Measurements from ENCODE around the gene AKR1C8.
"Not testable (repeated sequence)": the region's sequence is repeated elsewhere in the genome, so short reads cannot be mapped to it uniquely, and the experiment has no call there.

AKR1C8 gene

DNA sequence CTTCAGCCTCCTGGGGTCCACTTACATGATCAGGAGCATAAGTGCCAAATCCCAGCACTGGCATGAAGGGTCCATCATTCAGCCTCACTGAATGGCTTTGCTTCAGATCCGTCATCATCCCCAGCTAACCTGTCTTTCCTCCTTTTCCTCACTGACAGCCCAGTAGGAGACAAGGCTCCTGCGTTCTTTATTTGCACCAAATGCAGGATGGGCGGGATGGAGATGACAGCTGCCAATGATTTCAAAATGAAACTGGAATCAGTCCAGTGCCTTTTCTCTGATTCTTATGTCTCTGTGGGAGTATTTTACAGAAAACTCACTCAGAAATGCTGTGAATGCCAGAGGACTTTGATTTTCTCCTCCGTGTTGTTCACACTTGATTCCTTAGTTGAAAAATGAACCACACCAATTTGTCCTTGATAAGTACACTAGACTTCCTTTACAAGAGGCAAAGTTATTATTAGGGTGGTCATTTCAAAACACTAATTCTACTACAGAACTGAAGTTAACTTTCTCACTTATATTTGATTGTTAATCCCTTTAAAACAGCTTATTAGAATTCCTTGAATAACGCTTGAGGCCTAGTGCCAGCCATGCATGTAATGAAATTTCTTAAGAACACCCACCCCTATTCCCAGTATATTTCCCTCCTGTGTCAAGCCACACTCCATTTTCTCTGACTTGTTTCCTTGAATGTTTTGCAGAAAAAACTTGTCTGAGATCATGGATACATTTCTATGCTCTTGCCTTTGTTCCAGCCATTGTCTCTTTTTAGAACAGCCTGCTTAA is at the start of gene AKR1C8:
Gene AKR1C8, minus strand, starts transcription at position 164 of the 789 bp plus-strand sequence. Its CDS starts 46 bp downstream, at position 118.
- DNase-seq, result no peak

DNA sequence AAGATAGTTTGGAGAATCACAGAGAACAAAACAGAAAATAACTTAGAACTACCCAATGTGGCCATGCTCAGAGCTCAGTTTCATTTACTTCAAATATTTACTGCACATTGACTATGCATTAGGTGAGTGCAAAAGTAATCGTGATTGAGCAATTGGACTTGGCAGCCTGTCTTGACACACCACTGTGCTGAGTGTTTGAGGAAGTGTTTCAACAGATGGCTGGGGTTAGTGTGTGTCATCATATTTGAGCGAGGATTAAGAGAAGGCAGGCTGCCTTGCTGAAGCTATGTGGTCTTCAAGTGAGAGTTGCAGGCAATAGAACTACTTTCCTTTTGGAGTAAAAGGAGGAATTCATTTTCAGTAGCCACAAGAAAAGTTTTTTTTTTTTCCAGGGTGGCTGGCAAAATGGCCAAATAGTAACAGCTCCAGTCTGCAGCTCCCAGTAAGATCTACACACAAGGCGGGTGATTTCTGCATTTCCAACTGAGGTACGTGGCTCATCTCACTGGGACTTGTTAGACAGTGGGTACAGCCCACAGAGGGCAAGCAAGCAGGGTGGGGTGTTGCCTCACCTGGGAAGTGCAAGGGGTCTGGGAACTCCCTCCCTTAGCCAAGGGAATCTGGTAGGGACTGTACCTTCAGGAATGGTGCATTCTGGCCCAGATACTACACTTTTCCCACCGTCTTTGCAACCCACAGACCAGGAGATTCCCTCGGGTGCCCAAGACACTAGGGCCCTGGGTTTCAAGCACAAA is 49.3 kb upstream of the AKR1C8 start:
- no peak for DNase-seq

DNA sequence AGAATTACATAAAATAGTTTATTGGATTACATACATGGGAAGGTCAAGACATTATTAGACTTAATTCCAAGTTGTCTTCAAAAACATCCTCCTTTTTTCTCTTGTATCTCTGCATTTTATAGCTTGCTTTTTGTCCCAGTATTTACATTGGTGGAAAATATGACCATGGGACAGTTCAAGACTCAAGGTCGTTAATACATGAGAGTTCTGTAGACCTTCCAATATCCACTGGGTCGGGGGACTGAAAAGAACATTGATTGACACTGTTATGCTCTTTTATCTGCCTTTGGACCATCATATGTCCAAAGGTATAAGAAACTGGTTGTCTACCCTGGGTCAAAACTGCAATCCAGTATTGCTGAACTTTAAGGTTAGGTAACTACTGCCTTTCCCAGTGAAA is 48.4 kb upstream of the AKR1C8 start:
- DNase-seq, result no peak

DNA sequence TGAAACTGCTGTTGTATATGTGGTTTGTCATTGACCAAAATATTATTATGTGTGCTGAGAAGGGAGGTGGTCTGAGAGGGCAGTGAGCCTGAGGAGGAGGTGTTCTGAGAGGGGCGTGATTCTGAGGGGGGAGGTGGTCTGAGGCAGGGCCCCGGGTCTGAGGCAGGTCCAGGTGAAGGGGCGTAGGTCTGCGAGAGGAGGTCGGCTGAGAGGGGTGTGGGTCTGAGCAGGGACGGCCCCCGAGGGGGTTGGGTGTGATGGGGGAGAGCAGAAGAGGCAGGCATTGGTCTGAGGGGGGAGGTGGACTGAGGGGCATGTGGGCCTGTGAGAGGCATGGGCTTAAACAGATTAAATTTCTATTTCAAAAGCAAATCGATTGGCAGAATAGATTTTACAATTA is 44.1 kb upstream of the AKR1C8 start:
- DNase-seq, result no peak

DNA sequence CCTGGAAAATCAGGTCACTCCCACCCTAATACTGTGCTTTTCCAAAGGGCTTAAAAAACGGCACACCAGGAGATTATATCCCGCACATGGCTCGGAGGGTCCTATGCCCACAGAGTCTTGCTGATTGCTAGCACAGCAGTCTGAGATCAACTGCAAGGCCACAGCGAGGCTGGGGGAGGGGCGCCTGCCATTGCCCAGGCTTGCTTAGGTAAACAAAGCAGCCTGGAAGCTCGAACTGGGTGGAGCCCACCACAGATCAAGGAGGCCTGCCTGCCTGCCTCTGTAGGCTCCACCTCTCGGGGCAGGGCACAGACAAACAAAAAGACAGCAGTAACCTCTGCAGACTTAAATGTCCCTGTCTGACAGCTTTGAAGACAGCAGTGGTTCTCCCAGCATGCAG is 38.0 kb upstream of the AKR1C8 start:
- DNase-seq, result not testable (repeated sequence)

DNA sequence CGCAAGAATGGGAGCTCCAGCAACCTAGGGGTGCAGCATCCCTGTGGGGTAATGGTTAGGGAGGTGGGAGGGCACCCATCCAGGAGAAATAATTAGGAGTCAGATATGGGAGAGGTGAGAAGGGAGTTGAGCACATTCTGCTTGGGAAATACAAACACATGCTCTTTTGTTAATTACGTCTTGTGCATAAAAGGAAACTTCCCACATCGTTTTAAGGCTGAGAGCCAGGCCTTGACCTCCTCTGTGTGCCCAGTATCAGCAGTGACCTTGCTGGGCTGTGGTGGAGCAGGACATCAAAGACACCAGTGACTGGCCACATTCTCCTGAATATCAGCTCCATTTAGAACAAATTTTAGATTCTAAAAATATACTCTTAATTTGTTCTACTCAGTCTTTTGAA is 34.3 kb upstream of the AKR1C8 start:
- no peak for DNase-seq

DNA sequence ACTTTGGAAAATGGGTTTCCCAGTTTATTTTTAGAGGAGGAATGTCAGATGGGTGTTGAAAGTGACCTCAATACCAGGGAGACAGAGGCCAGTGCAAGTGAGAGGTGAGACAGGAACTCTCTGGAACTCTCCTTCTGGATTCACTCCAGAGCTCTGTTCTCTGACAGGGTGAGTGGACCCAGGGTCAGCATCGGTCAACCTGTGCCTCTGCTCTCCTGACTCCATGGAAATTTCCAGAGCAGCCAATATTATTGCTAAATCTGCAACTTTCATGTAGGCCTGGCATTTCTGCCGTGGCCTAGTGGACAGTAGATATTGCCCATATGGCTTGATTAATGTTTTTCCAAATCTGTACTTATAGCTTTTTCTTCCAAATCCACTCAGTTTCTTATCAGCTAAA is 31.9 kb upstream of the AKR1C8 start:
- no peak for DNase-seq

DNA sequence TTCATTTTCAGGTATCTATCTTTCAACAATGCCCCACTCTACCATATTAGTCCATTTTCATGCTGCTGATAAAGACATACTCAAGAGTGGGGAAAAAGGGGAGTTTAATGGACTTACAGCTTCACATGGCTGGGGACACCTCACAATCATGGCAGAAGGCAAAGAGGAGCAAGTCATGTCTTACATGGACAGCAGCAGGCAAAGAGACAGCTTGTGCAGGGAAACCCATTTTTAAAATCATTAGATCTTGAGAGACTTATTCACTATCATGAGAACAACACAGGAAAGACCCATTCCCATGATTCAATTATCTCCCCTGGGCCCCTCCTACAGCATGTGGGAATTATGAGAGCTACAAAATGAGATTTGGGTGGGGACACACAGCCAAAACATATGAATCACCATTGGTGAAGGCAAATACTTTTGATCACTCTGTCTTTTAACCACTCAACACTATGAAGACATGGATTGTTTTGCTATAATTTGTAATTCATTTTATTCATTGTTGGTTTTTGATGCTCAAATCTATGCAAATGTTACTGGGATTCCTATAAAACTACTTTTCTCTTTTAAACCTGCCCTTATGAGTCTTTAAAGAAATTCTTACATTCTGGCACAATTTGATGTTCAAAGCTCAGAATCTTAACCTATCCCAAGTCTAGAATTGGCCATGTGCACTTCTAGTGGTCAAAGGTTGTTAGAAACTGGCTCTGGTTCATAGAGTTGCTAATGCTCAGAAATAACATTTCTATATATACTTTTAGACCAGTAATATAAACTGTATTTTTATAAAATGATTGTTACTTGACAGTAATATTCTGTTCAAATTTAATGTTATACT is 27.0 kb upstream of the AKR1C8 start:
- no peak for DNase-seq

DNA sequence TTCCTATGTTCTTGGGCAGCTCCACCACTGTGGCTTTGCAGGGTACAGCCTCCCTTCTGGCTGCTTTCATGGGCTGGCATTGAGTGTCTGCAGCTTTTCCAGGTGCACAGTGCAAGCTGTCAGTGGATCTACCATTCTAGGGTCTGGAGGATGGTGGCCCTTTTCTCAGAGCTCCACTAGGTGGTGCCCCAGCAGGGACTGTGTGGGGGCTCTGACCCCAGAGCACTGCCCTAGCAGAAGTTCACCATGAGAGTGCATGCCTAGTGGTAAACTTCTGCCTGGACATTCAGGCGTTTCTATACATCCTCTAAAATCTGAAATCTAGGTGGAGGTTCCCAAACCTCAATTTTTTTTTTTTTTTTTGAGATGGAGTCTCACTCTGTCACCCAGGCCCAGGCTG is 25.3 kb upstream of the AKR1C8 start:
- not testable (repeated sequence) for DNase-seq

DNA sequence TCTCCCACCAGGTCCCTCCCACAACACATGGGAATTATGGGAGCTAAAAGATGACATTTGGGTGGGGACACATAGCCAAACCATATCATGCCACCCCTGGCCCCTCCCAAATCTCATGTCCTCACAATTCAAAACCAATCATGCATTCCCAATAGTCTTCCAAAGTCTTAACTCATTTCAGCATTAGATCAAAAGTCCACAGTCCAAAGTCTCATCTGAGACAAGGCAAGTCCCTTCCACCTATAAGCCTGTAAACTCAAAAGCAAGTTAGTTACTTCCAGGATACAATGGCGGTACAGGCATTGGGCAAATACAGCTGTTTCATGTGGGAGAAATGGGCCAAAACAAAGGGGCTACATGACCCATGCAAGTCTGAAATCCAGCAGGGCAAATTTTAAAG is 24.8 kb upstream of the AKR1C8 start:
- DNase-seq, result not testable (repeated sequence)

DNA sequence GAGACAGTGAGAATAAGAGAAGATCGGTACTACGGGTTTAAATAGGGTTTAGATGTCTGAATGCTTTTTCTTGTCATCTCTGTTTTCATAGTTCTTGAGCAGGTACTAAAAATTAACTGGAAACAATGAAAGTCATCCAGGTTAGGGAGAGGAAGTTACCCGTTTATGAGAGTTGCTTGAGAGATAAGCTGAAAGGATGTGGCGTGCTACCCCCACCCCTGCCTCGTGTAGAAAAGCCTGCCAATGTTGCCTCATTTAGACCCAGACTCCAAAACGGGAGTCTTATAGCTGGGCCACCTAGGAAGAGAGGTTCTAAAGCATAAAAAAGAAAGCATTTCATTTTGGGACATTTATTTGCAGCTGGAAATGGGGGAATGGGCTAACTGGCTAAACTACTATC is 21.8 kb upstream of the AKR1C8 start:
- DNase-seq, result no peak

DNA sequence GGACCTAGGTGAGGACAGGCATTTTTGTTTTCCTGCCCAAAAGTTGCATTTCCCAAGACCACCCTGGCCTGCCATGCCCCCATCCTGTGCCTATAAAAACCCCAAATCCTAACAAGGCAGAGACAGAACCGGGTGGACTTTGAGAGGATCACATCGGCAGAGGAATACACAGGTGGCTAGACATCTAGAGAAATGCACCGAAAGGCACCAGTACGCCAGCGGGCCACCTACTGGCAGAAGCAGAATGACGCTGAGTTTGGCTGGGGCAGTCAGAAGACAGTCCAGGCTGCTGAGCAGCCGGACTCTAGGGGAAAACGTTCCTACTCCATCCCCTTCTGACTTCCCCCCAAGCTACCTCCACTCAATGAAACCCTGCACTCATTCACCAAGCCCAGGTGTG is 14.4 kb upstream of the AKR1C8 start:
- no peak for DNase-seq

DNA sequence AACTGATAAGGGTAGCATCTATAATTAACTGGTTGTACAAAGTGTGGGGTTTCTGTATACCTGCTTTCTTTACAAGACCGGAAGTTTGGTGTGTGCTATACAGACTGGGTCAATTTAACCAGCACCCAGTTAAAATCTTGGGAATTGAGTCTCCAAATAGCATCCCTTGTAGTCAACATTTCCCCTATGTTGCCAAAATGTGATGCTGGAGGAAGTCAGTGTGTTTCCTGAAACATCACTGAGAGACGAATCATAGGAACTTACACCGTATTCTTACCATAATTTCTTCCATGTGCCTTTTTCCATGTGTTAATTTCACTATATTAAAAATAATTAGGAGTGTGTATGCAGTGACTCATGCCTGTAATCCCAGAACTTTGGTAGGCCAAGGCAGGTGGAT is 13.4 kb upstream of the AKR1C8 start:
- no peak for DNase-seq

DNA sequence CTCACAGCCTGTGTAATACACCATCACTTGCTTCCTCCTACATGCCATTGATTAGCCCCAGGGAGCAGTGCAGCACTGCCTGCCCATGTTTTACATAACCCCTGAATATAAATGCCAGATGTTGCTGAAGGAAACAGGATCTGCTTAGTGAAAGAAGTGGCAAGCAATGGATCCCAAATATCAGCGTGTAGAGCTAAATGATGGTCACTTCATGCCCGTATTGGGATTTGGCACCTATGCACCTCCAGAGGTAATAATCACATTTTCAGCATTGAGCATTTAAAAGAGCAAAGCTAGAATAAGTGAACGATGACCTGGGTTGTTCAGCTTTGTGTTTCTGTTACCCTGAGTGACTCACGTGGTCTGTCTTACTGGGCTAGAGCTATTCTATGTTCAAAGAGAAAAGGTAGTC is 11.8 kb upstream of the AKR1C8 start, which contains the start of gene AKR1C4:
Gene AKR1C4, plus strand, starts transcription at position 136 of the 412 bp plus-strand sequence. Its CDS starts 31 bp downstream, at position 167.
- no peak for DNase-seq

DNA sequence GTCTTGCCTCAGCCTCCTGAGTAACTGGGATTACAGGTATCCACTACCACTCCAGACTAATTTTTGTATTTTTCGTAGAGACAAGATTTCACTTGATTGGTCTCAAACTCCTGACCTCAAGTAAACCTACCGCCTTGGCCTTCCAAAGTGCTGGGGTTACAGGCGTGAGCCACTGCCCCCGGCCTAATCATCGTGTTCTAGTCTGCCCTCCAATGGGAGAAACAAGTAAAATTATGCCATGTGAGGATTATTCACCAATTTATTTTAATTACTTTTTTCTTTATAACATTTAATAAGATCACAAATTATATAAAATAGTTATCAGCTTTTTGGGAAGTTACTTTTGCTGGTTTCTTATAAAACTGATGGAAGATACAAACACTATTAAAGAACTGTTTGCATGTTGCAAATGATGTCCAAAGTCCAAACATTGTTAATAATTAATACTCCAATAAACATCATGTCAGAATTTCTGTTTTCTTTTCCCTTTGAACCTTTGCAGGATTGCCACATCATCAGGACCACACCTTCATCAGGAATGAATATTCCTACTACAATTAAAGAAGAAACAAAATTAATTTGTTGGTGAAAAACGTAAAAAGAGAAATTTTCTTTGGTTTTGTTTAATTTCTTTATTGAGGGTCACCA is 10.9 kb upstream of the AKR1C8 start:
- DNase-seq, result no peak

DNA sequence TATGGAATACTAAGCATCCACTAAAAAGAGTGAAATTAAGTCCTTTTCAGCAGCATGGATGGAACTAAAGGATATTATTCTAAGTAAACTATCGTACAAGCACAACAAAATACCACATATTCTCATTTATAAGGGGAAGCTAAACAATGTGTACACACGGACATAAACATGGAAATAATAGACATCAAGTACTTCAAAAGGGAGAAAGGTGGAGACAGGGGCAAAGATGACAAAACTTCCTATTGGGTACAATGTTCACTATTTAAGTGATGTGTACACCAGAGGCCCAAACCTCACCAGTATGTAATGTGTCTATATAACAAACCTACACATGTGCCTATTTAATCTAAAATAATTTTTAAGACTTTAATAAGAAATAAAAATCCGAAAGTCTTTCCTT is 9.5 kb upstream of the AKR1C8 start:
- DNase-seq, result no peak

DNA sequence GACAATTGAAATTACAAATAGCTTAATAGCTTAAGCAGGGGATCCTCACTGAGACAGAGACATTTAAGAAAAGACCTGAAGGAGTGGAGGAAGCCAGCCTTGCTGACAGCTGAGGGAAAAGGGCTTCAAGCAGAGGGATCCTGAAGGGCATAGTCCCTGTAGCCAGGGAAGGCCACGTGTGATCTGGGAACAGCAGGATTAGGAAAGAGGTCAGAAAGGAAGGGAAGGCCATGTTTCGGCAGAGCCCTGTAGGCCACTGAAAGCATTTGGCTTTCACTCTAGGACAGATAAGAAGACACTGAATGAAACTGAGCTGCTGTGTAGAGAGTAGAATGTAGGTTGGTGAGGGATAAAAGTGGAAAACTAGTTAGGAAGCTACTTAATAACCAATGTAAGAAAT is 3.4 kb upstream of the AKR1C8 start:
- DNase-seq, result no peak

DNA sequence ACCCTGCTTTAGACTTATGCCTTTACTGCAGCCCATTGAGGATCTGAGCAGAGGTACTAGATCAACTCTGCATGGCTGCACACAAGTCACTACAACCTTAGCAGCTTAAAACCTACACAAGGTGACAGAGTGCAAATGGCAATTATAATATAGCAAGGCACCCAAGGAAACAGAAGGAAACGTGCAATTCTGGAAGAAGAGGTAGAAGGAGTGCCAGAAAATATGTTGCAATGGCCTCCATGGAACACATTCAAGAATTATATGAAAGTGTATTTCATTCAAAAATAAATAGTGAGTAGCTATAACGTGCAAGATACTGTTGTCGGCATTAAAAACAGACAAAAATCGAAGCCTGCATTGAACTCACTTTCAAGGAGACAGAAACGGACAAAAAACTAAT is 2.9 kb upstream of the AKR1C8 start:
- no peak for DNase-seq

DNA sequence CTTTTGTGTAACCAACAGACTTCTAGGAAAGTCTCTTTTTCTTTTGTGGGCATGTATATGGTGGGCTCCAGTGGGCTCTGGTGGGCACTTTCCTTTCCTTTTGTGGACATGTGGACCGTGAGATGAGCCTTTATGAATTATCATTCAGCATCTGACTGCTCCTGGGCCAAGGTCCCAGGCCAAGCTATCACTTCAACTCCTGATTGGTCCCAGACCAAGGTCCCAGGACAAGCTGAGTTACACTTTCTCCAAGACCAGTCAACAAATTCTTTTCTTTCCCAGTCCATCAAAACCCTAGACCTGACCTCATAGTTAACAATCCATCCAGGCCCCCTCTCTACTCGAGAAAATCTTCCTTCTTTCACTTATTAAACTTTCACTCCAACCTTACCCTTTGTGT is 1.0 kb downstream of the AKR1C8 start:
- DNase-seq, result no peak

DNA sequence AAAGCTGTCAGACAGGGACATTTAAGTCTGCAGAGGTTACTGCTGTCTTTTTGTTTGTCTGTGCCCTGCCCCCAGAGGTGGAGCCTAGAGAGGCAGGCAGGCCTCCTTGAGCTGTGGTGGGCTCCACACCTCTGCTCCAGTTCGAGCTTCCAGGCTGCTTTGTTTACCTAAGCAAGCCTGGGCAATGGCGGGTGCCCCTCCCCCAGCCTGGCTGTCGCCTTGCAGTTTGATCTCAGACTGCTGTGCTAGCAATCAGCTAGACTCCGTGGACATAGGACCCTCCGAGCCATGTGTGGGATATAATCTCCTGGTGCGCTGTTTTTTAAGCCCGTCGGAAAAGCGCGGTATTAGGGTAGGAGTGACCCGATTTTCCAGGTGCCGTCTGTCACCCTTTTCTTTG is 4.4 kb downstream of the AKR1C8 start:
- not testable (repeated sequence) for DNase-seq

DNA sequence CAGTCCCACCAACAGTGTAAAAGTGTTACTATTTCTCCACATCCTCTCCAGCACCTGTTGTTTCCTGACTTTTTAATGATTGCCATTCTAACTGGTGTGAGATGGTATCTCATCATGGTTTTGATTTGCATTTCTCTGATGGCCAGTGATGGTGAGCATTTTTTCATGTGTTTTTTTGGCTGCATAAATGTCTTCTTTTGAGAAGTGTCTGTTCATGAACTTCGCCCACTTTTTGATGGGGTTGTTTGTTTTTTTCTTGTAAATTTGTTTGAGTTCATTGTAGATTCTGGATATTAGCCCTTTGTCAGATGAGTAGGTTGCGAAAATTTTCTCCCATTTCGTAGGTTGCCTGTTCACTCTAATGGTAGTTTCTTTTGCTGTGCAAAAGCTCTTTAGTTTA is 9.4 kb downstream of the AKR1C8 start:
- DNase-seq, result not testable (repeated sequence)

DNA sequence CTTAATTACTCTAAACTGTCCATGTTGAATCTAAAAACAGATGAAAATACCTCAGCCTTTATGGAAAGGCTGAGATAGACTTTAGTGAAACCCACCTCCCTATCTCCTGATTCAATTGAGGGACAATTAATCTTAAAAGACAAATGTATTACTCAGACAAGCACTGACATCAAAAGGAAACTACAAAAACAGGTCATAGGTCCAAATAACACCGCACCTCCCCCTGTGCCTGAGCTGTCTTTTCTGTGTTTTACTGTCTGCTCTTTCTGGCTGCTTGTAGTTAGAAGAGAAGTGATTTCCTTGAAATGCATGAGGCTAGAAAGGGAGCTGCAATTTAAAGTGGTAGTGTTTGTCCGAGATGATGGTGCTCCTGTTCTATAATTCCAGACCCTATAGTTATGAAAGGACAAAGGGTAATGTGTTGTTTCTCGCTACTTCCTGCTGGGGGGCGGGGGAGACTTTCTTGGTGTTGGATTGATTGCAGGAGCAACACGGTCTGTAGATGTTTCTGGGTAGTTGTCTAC is 16.0 kb downstream of the AKR1C8 start:
- DNase-seq, result no peak

All from C1 segment of cervical spinal cord (tissue), 14 donors.